GM18873 (cell line): ENCODE data around the gene RBM17.
"Not testable (repeated sequence)": the region's sequence is repeated elsewhere in the genome, so short reads cannot be mapped to it uniquely, and the experiment has no call there.

Experiments used
- ATAC-seq: cut with Tn5 transposase; IDR thresholded peaks from one replicate; pipeline ENCODE4 v1.9.1; 2021; ENCODE audit warnings: mild to moderate bottlenecking, moderate library complexity, moderate number of reproducible peaks; ENCODE audit not compliant: unreplicated experiment, low FRiP score

The RBM17 gene

GRCh38 chr10:6130848-6131470 is 42.1 kb downstream of the RBM17 start:
- no peak for ATAC-seq

GRCh38 chr10:6133331-6134098 is 44.7 kb downstream of the RBM17 start:
- no peak for ATAC-seq

GRCh38 chr10:6134099-6134823 is 45.4 kb downstream of the RBM17 start:
- no peak for ATAC-seq

GRCh38 chr10:6135039-6135438 is 46.2 kb downstream of the RBM17 start:
- no peak for ATAC-seq

- no peak for ATAC-seq
Observed at GRCh38 chr10:6135589-6136168, 46.8 kb downstream of the RBM17 start.

GRCh38 chr10:6136215-6137201 is 47.7 kb downstream of the RBM17 start:
- peak; percentile 33 for ATAC-seq

- ATAC-seq, result no peak
Observed at GRCh38 chr10:6138456-6138855, 49.6 kb downstream of the RBM17 start.

- ATAC-seq, result no peak
Observed at GRCh38 chr10:6139470-6139869, 50.6 kb downstream of the RBM17 start.

GRCh38 chr10:6140141-6140841 is 51.5 kb downstream of the RBM17 start:
- no peak for ATAC-seq

- no peak for ATAC-seq
Observed at GRCh38 chr10:6140965-6141295, 52.1 kb downstream of the RBM17 start.

GRCh38 chr10:6141296-6142151 is 52.7 kb downstream of the RBM17 start:
- ATAC-seq, result peak; percentile 72

- ATAC-seq, result not testable (repeated sequence)
Observed at GRCh38 chr10:6142186-6142585, 53.4 kb downstream of the RBM17 start.

- no peak for ATAC-seq
Observed at GRCh38 chr10:6142644-6143043, 53.8 kb downstream of the RBM17 start.

- no peak for ATAC-seq
Observed at GRCh38 chr10:6143181-6143580, 54.3 kb downstream of the RBM17 start.

GRCh38 chr10:6144406-6145165 is 55.8 kb downstream of the RBM17 start:
- ATAC-seq, result peak; percentile 55

- no peak for ATAC-seq
Observed at GRCh38 chr10:6145166-6145987, 56.5 kb downstream of the RBM17 start.
